Measurements from ENCODE around the gene FOXA3.
"Not testable (repeated sequence)": the region's sequence is repeated elsewhere in the genome, so short reads cannot be mapped to it uniquely, and the experiment has no call there.

Gene FOXA3

GRCh38 chr19:45865269-45865948 lies 1.3 kb downstream of the FOXA3 start:
- no peak for TF ChIP-seq CTCF (conservative IDR thresholded peaks at IDR 0.05; ENCODE audit: low read length)
- no peak overlapping the region for H3K4me3 ChIP-seq (ENCODE audit: low read length)

GRCh38 chr19:45866400-45867176 lies 2.5 kb downstream of the FOXA3 start:
- no peak for DNase-seq (ENCODE audit: low read depth)
- no peak overlapping the region for H3K4me3 ChIP-seq (ENCODE audit: low read length)
- no peak for TF ChIP-seq CTCF (conservative IDR thresholded peaks at IDR 0.05; ENCODE audit: low read length)

More at GRCh38 chr19:45865269-45865948, 1.3 kb downstream of the FOXA3 start:
- DNase-seq (ENCODE audit: low read depth) = no peak

DNA sequence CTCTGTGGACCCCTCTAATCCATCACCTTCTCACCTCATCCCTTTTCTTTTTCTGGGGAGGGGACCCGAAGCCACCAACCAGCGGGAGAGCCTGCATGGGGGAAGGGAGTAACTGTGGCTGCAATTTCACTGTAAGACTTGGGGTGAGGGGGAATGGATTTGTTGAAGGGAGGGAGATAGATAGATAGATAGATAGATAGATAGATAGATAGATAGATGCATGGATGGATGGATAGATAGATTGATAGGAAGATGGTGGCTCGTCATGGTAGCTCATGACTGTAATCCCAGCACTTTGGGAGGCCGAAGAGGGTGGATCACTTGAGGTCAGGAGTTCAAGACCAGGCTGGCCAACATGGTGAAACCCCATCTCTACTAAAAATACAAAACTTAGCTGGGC lies 3.1 kb downstream of the FOXA3 start:
- DNase-seq (ENCODE audit: low read depth); H3K4me3 ChIP-seq (ENCODE audit: low read length): not testable (repeated sequence)

DNA sequence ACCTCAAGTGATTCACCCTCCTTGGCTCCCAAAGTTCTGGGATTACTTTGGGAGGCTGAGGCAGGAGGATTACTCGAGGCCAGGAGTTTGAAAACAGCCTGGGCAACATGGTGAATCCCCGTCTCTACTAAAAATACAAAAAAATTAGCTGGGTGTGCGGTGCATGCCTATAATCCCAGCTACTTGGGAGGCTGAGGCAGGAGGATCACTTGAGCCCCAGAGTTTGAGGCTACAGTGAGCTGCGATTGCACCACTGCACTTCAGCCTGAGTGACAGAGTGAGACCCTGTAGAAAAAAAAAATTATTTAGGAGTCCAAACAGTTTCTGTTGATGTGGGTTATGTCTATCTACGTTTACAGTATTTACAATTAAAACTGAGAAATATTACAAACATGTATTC lies 6.7 kb downstream of the FOXA3 start:
- no peak overlapping the region for H3K4me3 ChIP-seq (ENCODE audit: low read length)
- TF ChIP-seq CTCF (conservative IDR thresholded peaks at IDR 0.05; ENCODE audit: low read length) = no peak
- DNase-seq (ENCODE audit: low read depth) = no peak

GRCh38 chr19:45872095-45872919 lies 8.2 kb downstream of the FOXA3 start:
- TF ChIP-seq CTCF (conservative IDR thresholded peaks at IDR 0.05; ENCODE audit: low read length) = no peak
- no peak overlapping the region for H3K4me3 ChIP-seq (ENCODE audit: low read length)
- no peak for DNase-seq (ENCODE audit: low read depth)

- H3K4me3 ChIP-seq (ENCODE audit: low read length) = no peak overlapping the region
- no peak for DNase-seq (ENCODE audit: low read depth)
- TF ChIP-seq CTCF (conservative IDR thresholded peaks at IDR 0.05; ENCODE audit: low read length) = no peak
Measured at GRCh38 chr19:45873219-45873772, 9.2 kb downstream of the FOXA3 start.

- DNase-seq (ENCODE audit: low read depth) = no peak
- no peak for TF ChIP-seq CTCF (conservative IDR thresholded peaks at IDR 0.05; ENCODE audit: low read length)
- H3K4me3 ChIP-seq (ENCODE audit: low read length) = no peak overlapping the region
Measured at GRCh38 chr19:45874620-45874966, 10.5 kb downstream of the FOXA3 start.
